Measurements from ENCODE around the gene MYCT1. TPM values are rescaled to one million over a fixed set of nuclear protein-coding genes. Genes with fewer than 3 reads are reported as not detected.
"Not testable (repeated sequence)": the region's sequence is repeated elsewhere in the genome, so short reads cannot be mapped to it uniquely, and the experiment has no call there.

Gene MYCT1, protein sequence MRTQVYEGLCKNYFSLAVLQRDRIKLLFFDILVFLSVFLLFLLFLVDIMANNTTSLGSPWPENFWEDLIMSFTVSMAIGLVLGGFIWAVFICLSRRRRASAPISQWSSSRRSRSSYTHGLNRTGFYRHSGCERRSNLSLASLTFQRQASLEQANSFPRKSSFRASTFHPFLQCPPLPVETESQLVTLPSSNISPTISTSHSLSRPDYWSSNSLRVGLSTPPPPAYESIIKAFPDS
- not detected for polyA plus RNA-seq (2012; ENCODE audit: insufficient read depth, insufficient read length)

- no peak within 1 kb of the TSS for H3K4me3 ChIP-seq (ENCODE audit: low read length)
- DNase-seq (ENCODE audit: low read depth, low spot score) = no peak
Measured at GRCh38 chr6:152697634-152698033, at the start of gene MYCT1. MYCT1 (plus strand) TSS chr6:152697897; CDS start chr6:152697903, 6 bp downstream.

DNA sequence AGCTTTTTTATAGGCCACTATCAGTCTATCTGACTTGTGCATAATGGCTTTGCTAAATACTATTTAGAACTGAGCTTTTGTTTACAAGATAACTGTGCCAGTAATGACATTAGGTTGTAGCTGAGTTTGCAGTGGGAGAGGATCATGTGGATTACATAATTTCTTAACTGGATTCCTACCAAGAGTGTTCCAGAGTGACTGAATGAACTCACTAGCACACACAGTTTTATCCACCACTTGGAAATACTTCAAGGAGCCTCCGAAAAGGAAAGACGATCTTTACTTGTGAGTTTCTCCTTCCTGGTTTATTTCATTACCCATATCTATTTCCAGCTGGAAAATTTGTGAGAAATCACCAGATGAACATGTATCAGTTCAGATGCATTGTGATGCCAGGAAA, 49.6 kb upstream of the MYCT1 start:
- H3K4me3 ChIP-seq (ENCODE audit: low read length) = no peak overlapping the region
- DNase-seq (ENCODE audit: low read depth, low spot score) = no peak

- no peak for DNase-seq (ENCODE audit: low read depth, low spot score)
- no peak overlapping the region for H3K4me3 ChIP-seq (ENCODE audit: low read length)
Measured at GRCh38 chr6:152651986-152652385, 45.7 kb upstream of the MYCT1 start.

GRCh38 chr6:152661776-152662175, 35.9 kb upstream of the MYCT1 start:
- DNase-seq (ENCODE audit: low read depth, low spot score) = no peak
- no peak overlapping the region for H3K4me3 ChIP-seq (ENCODE audit: low read length)

DNA sequence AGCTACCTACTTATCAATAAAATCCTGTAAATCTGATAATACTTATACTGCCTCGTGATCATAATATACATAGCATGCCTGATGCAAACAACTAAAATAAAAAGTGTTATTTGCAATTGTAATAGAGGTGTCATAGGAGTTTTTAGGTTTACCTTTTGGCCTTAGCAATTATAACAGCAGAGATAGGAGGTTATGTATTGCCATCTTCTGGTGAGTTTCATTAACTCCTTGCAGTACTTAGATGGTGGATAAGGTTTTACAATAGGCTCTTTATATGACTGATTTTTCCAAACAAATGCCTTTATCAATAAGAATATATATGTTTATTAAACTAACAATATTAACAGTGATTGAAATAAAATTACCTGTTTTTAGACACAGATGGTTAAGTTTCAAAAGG, 27.8 kb upstream of the MYCT1 start:
- DNase-seq (ENCODE audit: low read depth, low spot score) = peak; percentile 10
- no peak overlapping the region for H3K4me3 ChIP-seq (ENCODE audit: low read length)

DNA sequence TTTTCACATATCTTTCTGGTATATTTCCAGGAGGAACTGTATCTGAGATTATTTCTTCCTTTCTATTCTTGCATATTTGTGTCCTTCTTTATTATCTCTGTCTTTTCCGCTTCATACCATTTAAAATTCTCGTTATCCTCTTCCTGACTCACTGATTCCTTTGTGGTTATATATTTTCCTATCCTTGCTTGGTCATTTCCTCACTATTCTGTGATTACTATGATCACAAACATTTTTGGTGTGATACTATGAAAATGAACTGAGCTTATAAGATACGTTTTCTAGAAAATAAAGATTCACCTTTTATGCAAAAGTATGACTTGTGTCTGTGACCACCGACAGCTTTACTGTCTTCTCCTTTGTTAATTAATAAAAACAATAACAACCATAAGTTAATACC, 26.5 kb upstream of the MYCT1 start:
- DNase-seq (ENCODE audit: low read depth, low spot score) = no peak
- H3K4me3 ChIP-seq (ENCODE audit: low read length) = no peak overlapping the region

- DNase-seq (ENCODE audit: low read depth, low spot score) = no peak
Measured at GRCh38 chr6:152673236-152673635, 24.5 kb upstream of the MYCT1 start.

GRCh38 chr6:152680151-152680550, 17.5 kb upstream of the MYCT1 start:
- no peak overlapping the region for H3K4me3 ChIP-seq (ENCODE audit: low read length)
- no peak for DNase-seq (ENCODE audit: low read depth, low spot score)

More at GRCh38 chr6:152673236-152673635, 24.5 kb upstream of the MYCT1 start:
- no peak overlapping the region for H3K4me3 ChIP-seq (ENCODE audit: low read length)

- DNase-seq (ENCODE audit: low read depth, low spot score) = no peak
- H3K4me3 ChIP-seq (ENCODE audit: low read length) = no peak overlapping the region
Measured at GRCh38 chr6:152680879-152681517, 16.7 kb upstream of the MYCT1 start.

GRCh38 chr6:152682141-152682540, 15.6 kb upstream of the MYCT1 start:
- DNase-seq (ENCODE audit: low read depth, low spot score) = no peak
- H3K4me3 ChIP-seq (ENCODE audit: low read length) = no peak overlapping the region

GRCh38 chr6:152682935-152683334, 14.8 kb upstream of the MYCT1 start:
- not testable (repeated sequence) for DNase-seq (ENCODE audit: low read depth, low spot score); H3K4me3 ChIP-seq (ENCODE audit: low read length)

DNA sequence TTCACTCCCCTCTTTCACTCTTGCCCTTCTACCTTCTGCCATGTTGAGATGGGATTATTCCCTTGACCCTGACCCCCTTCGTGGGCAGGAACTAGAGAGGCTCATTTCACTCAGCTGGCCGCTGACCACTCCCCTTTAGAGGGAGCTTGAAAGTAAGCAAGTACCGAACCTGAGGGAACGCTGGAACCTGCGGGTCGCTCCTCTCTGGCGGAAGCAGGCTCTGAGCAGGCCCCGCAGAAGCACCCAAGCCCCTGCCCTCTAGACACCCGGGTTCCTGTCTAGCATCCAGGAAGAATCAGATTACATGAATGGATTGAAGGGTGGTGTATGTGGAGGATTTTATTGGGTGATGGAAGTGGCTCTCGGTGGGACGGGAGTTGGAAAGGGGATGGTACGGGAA, 11.9 kb upstream of the MYCT1 start:
- DNase-seq (ENCODE audit: low read depth, low spot score) = no peak
- H3K4me3 ChIP-seq (ENCODE audit: low read length) = no peak overlapping the region

GRCh38 chr6:152695372-152696045, 2.2 kb upstream of the MYCT1 start:
- DNase-seq (ENCODE audit: low read depth, low spot score) = no peak
- no peak overlapping the region for H3K4me3 ChIP-seq (ENCODE audit: low read length)

- H3K4me3 ChIP-seq (ENCODE audit: low read length) = no peak overlapping the region
- DNase-seq (ENCODE audit: low read depth, low spot score) = no peak
Measured at GRCh38 chr6:152696522-152696921, 1.2 kb upstream of the MYCT1 start.

DNA sequence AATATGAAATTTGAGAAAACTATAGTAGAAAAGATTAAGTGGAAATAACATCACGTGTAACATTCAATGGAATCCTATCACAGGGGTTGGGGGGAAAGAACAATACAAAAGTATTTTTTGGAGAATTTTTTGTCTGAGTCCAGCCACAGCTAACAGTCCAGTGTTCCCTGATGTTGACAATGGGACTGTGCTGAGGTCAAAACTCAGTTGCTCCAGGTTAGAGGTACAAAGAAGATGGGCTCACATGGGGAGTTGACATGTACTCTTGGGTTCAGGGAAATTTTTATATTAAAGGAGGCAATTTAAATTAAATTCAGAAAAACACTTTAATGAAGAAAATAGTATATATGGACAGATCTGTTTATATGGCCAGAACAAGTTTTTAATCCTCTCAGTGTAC, 995 bp downstream of the MYCT1 start:
- DNase-seq (ENCODE audit: low read depth, low spot score) = no peak
- no peak overlapping the region for H3K4me3 ChIP-seq (ENCODE audit: low read length)

DNA sequence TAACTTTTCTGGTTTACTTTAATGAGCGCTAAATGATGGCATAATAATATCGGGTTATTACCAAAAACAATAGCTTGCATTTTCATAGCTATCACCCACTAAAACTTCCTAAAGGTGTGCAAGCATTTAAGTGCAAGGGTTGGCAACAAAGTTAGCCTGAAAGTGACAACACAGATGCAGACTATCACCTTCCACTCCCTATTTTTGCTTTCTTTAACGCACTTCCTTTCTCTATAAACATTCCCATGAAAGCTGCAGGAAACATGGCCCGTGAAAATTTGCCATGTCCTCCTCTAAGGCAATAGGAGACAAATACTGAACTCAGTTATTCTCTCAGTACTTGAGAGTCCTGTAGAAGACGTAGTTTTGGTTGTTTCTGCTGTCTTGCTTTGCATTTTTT, 2.7 kb downstream of the MYCT1 start:
- DNase-seq (ENCODE audit: low read depth, low spot score) = no peak
- H3K4me3 ChIP-seq (ENCODE audit: low read length) = no peak overlapping the region

- H3K4me3 ChIP-seq (ENCODE audit: low read length) = no peak overlapping the region
- DNase-seq (ENCODE audit: low read depth, low spot score) = no peak
Measured at GRCh38 chr6:152701081-152701862, 3.6 kb downstream of the MYCT1 start.

- H3K4me3 ChIP-seq (ENCODE audit: low read length) = no peak overlapping the region
- no peak for DNase-seq (ENCODE audit: low read depth, low spot score)
Measured at GRCh38 chr6:152701863-152702401, 4.2 kb downstream of the MYCT1 start.

DNA sequence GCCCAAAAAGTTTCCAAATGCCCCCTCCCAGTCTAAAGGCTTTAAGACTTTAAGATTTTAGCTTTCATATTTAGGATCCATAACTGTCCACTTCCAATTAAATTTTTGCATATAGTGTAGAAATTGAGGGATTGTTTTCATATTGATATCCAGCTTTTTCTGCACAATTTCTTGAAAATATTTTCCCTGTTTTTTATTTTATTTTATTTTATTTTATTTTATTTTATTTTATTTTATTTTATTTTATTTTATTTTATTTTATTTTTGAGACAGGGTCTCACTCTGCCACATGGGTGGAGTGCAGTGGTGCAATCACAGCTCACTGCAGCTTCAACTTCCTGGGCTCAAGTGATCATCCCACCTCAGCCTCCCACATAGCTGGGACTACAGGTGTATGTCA, 6.1 kb downstream of the MYCT1 start:
- not testable (repeated sequence) for DNase-seq (ENCODE audit: low read depth, low spot score); H3K4me3 ChIP-seq (ENCODE audit: low read length)
